HEK293 (cell line): ENCODE results near the gene KRTAP9-3.

Experiments used
- CTCF ChIA-PET: fragments of 350-600 bp; formaldehyde crosslinking; extraction: SDS; loops from one replicate; lab custom pipeline; 2021; ENCODE audit warnings: antibody characterized with exemption; lab: Yijun Ruan, JAX
- POLR2A ChIA-PET: fragments of 300-600 bp; formaldehyde crosslinking; extraction: SDS; loops from one replicate; lab custom pipeline; 2020; ENCODE audit warnings: antibody characterized with exemption, inconsistent platforms; lab: Yijun Ruan, JAX
- H3K27ac ChIP-seq: fragments of 200-500 bp; sonication (Bioruptor generic); 2 replicates; pipeline ENCODE4 v1.5.1; 2014; ENCODE audit warnings: low read depth, low read length, control low read depth, inconsistent platforms; ENCODE audit errors: extremely low read depth
- H3K36me3 ChIP-seq, 2 experiments: fragments of 200-500 bp in 1 of 2; sonication (Bioruptor generic) in 1 of 2; 1 replicate in 1 of 2; 2 replicates in 1 of 2; pipeline ENCODE4 v1.5.1; 2014 to 2017; ENCODE audit warnings: inconsistent platforms in 2 of 2, low read length in 2 of 2; ENCODE audit not compliant: control insufficient read depth in 2 of 2, insufficient read depth in 1 of 2
- H3K4me1 ChIP-seq: fragments of 200-500 bp; sonication (Bioruptor generic); 2 replicates; pipeline ENCODE4 v1.5.1; 2014; ENCODE audit warnings: mild to moderate bottlenecking, low read length, inconsistent platforms; ENCODE audit not compliant: control insufficient read depth, insufficient read depth
- H3K4me3 ChIP-seq: 2 replicates; pipeline ENCODE4 v1.5.1; 2011; ENCODE audit warnings: low read depth, mild to moderate bottlenecking, control low read depth, low read length, moderate library complexity
- H3K9me3 ChIP-seq: fragments of 200-500 bp; sonication (Bioruptor generic); 2 replicates; pipeline ENCODE4 v1.5.1; 2014; ENCODE audit warnings: low read depth, low read length, inconsistent platforms; ENCODE audit not compliant: control insufficient read depth, insufficient read depth
- GFI1B ChIP-seq: fragments of 450-650 bp; formaldehyde crosslinking; IDR thresholded peaks from 2 replicates; pipeline ENCODE4 v1.5.1; 2016; ENCODE audit warnings: missing biosample characterization, missing genetic modification characterization
- GLIS1 ChIP-seq: fragments of 450-650 bp; formaldehyde crosslinking; IDR thresholded peaks from 2 replicates; pipeline ENCODE4 v1.5.1; 2016; ENCODE audit warnings: missing biosample characterization, missing genetic modification characterization
- KLF8 ChIP-seq: fragments of 450-650 bp; formaldehyde crosslinking; IDR thresholded peaks from 2 replicates; pipeline ENCODE4 v1.5.1; 2016; ENCODE audit warnings: missing biosample characterization, missing genetic modification characterization
- PRDM6 ChIP-seq: fragments of 450-650 bp; formaldehyde crosslinking; IDR thresholded peaks from 2 replicates; pipeline ENCODE4 v1.5.1; 2017; ENCODE audit warnings: missing biosample characterization, missing genetic modification characterization
- REPIN1 ChIP-seq: fragments of 450-650 bp; formaldehyde crosslinking; IDR thresholded peaks from 2 replicates; pipeline ENCODE4 v1.5.1; 2017; ENCODE audit warnings: missing biosample characterization, missing genetic modification characterization, low read depth
- ZBTB11 ChIP-seq: fragments of 450-650 bp; formaldehyde crosslinking; conservative IDR thresholded peaks from 2 replicates; pipeline ENCODE4 v1.5.1; 2016; ENCODE audit warnings: low read depth, missing biosample characterization, missing genetic modification characterization
- ZFP3 ChIP-seq: fragments of 450-650 bp; formaldehyde crosslinking; IDR thresholded peaks from 2 replicates; pipeline ENCODE4 v1.5.1; 2016; ENCODE audit warnings: low read depth, missing biosample characterization, missing genetic modification characterization
- ZNF10 ChIP-seq: fragments of 450-650 bp; formaldehyde crosslinking; IDR thresholded peaks from 2 replicates; pipeline ENCODE4 v1.5.1; 2017; ENCODE audit warnings: missing biosample characterization, missing genetic modification characterization
- ZNF16 ChIP-seq: fragments of 450-650 bp; formaldehyde crosslinking; IDR thresholded peaks from 2 replicates; pipeline ENCODE4 v1.5.1; 2016; ENCODE audit warnings: low read depth, missing biosample characterization, missing genetic modification characterization
- ZNF18 ChIP-seq: fragments of 450-650 bp; formaldehyde crosslinking; IDR thresholded peaks from 2 replicates; pipeline ENCODE4 v1.5.1; 2016; ENCODE audit warnings: missing biosample characterization, missing genetic modification characterization
- ZNF302 ChIP-seq: fragments of 450-650 bp; formaldehyde crosslinking; IDR thresholded peaks from 2 replicates; pipeline ENCODE4 v1.5.1; 2016; ENCODE audit warnings: missing biosample characterization, missing genetic modification characterization, low read depth
- ZNF354C ChIP-seq: fragments of 450-650 bp; formaldehyde crosslinking; IDR thresholded peaks from 2 replicates; pipeline ENCODE4 v1.5.1; 2016; ENCODE audit warnings: missing biosample characterization, missing genetic modification characterization, low read depth, borderline replicate concordance
- ZNF366 ChIP-seq: fragments of 450-650 bp; formaldehyde crosslinking; conservative IDR thresholded peaks from 2 replicates; pipeline ENCODE4 v1.5.1; 2016; ENCODE audit warnings: missing biosample characterization, missing genetic modification characterization
- ZNF404 ChIP-seq: fragments of 450-650 bp; formaldehyde crosslinking; IDR thresholded peaks from 2 replicates; pipeline ENCODE4 v1.5.1; 2017; ENCODE audit warnings: missing biosample characterization, missing genetic modification characterization
- ZNF449 ChIP-seq: fragments of 450-650 bp; formaldehyde crosslinking; IDR thresholded peaks from 2 replicates; pipeline ENCODE4 v1.5.1; 2017; ENCODE audit warnings: missing biosample characterization, mild to moderate bottlenecking, missing genetic modification characterization, moderate library complexity
- ZNF488 ChIP-seq: fragments of 450-650 bp; formaldehyde crosslinking; IDR thresholded peaks from 2 replicates; pipeline ENCODE4 v1.5.1; 2016; ENCODE audit warnings: missing biosample characterization, missing genetic modification characterization
- ZNF501 ChIP-seq: fragments of 450-650 bp; formaldehyde crosslinking; IDR thresholded peaks from 2 replicates; pipeline ENCODE4 v1.5.1; 2016; ENCODE audit warnings: missing biosample characterization, missing genetic modification characterization
- ZNF658 ChIP-seq: fragments of 450-650 bp; formaldehyde crosslinking; IDR thresholded peaks from 2 replicates; pipeline ENCODE4; 2016; ENCODE audit warnings: missing biosample characterization, missing genetic modification characterization
- ZNF664 ChIP-seq: fragments of 450-650 bp; formaldehyde crosslinking; IDR thresholded peaks from 2 replicates; pipeline ENCODE4 v1.5.1; 2016; ENCODE audit warnings: missing biosample characterization, missing genetic modification characterization
- ZNF791 ChIP-seq: fragments of 450-650 bp; formaldehyde crosslinking; IDR thresholded peaks from 2 replicates; pipeline ENCODE4 v1.5.1; 2016; ENCODE audit warnings: missing biosample characterization, missing genetic modification characterization

The KRTAP9-3 gene

GRCh38 chr17:41264599-41264998, 32.4 kb downstream of the KRTAP9-3 start:
- Histone ChIP-seq H3K36me3 (no peaks in the 10 kb centered on the region), H3K27ac (no peak overlapping the region), H3K9me3 (no peaks in the 10 kb centered on the region), H3K4me3 (no peak overlapping the region), H3K4me1 (no peaks in the 10 kb centered on the region)
- CTCF ChIA-PET = no interaction called here
- TF ChIP-seq ZNF16 (tag by site-specific recombination) (no peak), ZNF449 (tag by site-specific recombination) (no peak), ZNF302 (tag by site-specific recombination) (no peak), ZNF501 (tag by site-specific recombination) (no peak), ZBTB11 (tag by site-specific recombination) (no peak), ZNF404 (tag by site-specific recombination) (no peak), ZNF488 (tag by site-specific recombination) (no peak), PRDM6 (tag by site-specific recombination) (no peak), ZNF10 (tag by site-specific recombination) (no peak), ZFP3 (no peak), ZNF366 (tag by site-specific recombination) (no peak), ZNF658 (tag by site-specific recombination) (no peak), GLIS1 (tag by site-specific recombination) (no peak), REPIN1 (tag by site-specific recombination) (no peak), GFI1B (tag by site-specific recombination) (no peak), ZNF18 (tag by site-specific recombination) (no peak), KLF8 (tag by site-specific recombination) (no peak), ZNF791 (no peak), ZNF664 (tag by site-specific recombination) (no peak), ZNF354C (no peak)
- POLR2A ChIA-PET = no interaction called here
